Measurements from ENCODE around the gene AQP1.

The AQP1 gene

DNA sequence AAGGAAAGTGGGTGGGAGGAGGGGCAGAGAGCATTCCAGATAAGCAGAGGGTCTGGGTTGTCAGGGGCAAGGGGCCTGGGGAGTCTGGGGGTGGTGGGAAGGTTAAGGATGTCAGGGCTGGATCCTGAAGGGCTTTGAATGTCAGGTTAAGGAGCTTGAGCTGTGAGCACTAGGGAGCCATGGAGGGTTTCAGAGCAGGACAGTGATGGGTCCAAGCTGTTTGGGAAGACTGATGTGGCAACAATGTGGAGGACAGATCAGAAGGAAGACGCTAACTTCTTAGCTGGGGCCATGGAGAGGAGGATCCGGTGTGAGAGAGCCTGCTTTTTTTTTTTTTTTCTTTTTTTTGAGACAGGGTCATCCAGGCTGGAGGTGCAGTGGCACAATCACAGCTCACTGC, 13.9 kb upstream of the AQP1 start:
- DNase-seq (no peak), ATAC-seq (ENCODE audit: insufficient read depth, low read depth) (no peak)
- Histone ChIP-seq H3K9ac (ENCODE audit: low read depth, low read length) (no peak overlapping the region), H3K79me2 (ENCODE audit: insufficient read depth, low read length) (no peaks in the 10 kb centered on the region), H3K27me3 (ENCODE audit: insufficient read depth, low read length, poor library complexity) (no peaks in the 10 kb centered on the region), H3K4me1 (ENCODE audit: insufficient read depth, low read length) (no peaks in the 10 kb centered on the region), H3K36me3 (ENCODE audit: insufficient read depth, low read length) (no peaks in the 10 kb centered on the region), H2AFZ (ENCODE audit: low read depth, low read length) (no peak overlapping the region), H3K4me2 (ENCODE audit: insufficient read depth, low read length) (no peak overlapping the region), H4K20me1 (ENCODE audit: insufficient read depth, low read length) (no peaks in the 10 kb centered on the region), H3K9me3 (ENCODE audit: insufficient read depth, low read length, severe bottlenecking) (no peaks in the 10 kb centered on the region), H3K4me3 (ENCODE audit: low read depth in 1 of 2, low read length in 2 of 2) (no peak overlapping the region), H3K27ac (ENCODE audit: low read length) (no peak overlapping the region)
- TF ChIP-seq, protein P1, sequence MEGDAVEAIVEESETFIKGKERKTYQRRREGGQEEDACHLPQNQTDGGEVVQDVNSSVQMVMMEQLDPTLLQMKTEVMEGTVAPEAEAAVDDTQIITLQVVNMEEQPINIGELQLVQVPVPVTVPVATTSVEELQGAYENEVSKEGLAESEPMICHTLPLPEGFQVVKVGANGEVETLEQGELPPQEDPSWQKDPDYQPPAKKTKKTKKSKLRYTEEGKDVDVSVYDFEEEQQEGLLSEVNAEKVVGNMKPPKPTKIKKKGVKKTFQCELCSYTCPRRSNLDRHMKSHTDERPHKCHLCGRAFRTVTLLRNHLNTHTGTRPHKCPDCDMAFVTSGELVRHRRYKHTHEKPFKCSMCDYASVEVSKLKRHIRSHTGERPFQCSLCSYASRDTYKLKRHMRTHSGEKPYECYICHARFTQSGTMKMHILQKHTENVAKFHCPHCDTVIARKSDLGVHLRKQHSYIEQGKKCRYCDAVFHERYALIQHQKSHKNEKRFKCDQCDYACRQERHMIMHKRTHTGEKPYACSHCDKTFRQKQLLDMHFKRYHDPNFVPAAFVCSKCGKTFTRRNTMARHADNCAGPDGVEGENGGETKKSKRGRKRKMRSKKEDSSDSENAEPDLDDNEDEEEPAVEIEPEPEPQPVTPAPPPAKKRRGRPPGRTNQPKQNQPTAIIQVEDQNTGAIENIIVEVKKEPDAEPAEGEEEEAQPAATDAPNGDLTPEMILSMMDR (IDR thresholded peaks at IDR 0.05; ENCODE audit: borderline replicate concordance, extremely low read depth, low read length, poor library complexity, severe bottlenecking): no peak
- no peak for TF ChIP-seq EZH2 (IDR thresholded peaks at IDR 0.05; ENCODE audit: borderline replicate concordance, low read depth, low read length, severe bottlenecking)

GRCh38 chr7:30898411-30898810, 13.2 kb upstream of the AQP1 start:
- TF ChIP-seq, protein P1 (IDR thresholded peaks at IDR 0.05; ENCODE audit: borderline replicate concordance, extremely low read depth, low read length, poor library complexity, severe bottlenecking): no peak
- TF ChIP-seq EZH2 (IDR thresholded peaks at IDR 0.05; ENCODE audit: borderline replicate concordance, low read depth, low read length, severe bottlenecking): no peak
- H3K36me3 ChIP-seq (ENCODE audit: insufficient read depth, low read length): no peaks in the 10 kb centered on the region
- no peak for DNase-seq

DNA sequence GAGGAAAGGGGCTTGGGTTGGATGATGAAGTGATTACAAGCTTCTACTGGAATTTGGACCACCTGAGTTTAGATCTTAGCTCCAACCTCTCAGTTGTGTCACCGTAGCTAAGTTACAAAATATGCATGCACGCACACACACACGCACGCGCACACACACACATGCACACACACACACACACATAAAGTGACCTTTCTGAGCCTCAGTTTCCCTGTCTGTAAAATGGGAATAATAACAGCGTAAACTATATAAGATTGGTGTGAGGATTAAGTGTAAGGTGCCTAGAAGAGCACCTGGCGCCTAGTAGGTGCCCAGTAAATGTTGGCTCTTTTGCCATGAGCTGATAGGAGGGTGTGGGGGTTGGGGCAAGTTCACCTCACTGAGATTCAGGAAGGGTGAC, 12.6 kb upstream of the AQP1 start:
- Histone ChIP-seq H3K4me3 (ENCODE audit: low read depth in 1 of 2, low read length in 2 of 2) (no peak overlapping the region), H4K20me1 (ENCODE audit: insufficient read depth, low read length) (no peaks in the 10 kb centered on the region), H3K9ac (ENCODE audit: low read depth, low read length) (no peak overlapping the region), H2AFZ (ENCODE audit: low read depth, low read length) (no peak overlapping the region), H3K36me3 (ENCODE audit: insufficient read depth, low read length) (no peaks in the 10 kb centered on the region), H3K9me3 (ENCODE audit: insufficient read depth, low read length, severe bottlenecking) (no peaks in the 10 kb centered on the region), H3K4me2 (ENCODE audit: insufficient read depth, low read length) (no peak overlapping the region), H3K79me2 (ENCODE audit: insufficient read depth, low read length) (no peaks in the 10 kb centered on the region), H3K27ac (ENCODE audit: low read length) (no peak overlapping the region), H3K4me1 (ENCODE audit: insufficient read depth, low read length) (no peaks in the 10 kb centered on the region), H3K27me3 (ENCODE audit: insufficient read depth, low read length, poor library complexity) (no peaks in the 10 kb centered on the region)
- TF ChIP-seq, protein P1 (IDR thresholded peaks at IDR 0.05; ENCODE audit: borderline replicate concordance, extremely low read depth, low read length, poor library complexity, severe bottlenecking): no peak
- TF ChIP-seq EZH2 (IDR thresholded peaks at IDR 0.05; ENCODE audit: borderline replicate concordance, low read depth, low read length, severe bottlenecking): no peak
- ATAC-seq (ENCODE audit: insufficient read depth, low read depth): no peak
- DNase-seq: no peak

More at GRCh38 chr7:30898411-30898810, 13.2 kb upstream of the AQP1 start:
- H3K9ac ChIP-seq (ENCODE audit: low read depth, low read length): no peak overlapping the region
- no peak overlapping the region for H3K4me2 ChIP-seq (ENCODE audit: insufficient read depth, low read length)
- no peak overlapping the region for H3K27ac ChIP-seq (ENCODE audit: low read length)
- H3K9me3 ChIP-seq (ENCODE audit: insufficient read depth, low read length, severe bottlenecking): no peaks in the 10 kb centered on the region
- ATAC-seq (ENCODE audit: insufficient read depth, low read depth): no peak
- H2AFZ ChIP-seq (ENCODE audit: low read depth, low read length): no peak overlapping the region
- no peaks in the 10 kb centered on the region for H3K27me3 ChIP-seq (ENCODE audit: insufficient read depth, low read length, poor library complexity)
- no peaks in the 10 kb centered on the region for H4K20me1 ChIP-seq (ENCODE audit: insufficient read depth, low read length)
- no peak overlapping the region for H3K4me3 ChIP-seq (ENCODE audit: low read depth in 1 of 2, low read length in 2 of 2)
- no peaks in the 10 kb centered on the region for H3K4me1 ChIP-seq (ENCODE audit: insufficient read depth, low read length)
- no peaks in the 10 kb centered on the region for H3K79me2 ChIP-seq (ENCODE audit: insufficient read depth, low read length)

DNA sequence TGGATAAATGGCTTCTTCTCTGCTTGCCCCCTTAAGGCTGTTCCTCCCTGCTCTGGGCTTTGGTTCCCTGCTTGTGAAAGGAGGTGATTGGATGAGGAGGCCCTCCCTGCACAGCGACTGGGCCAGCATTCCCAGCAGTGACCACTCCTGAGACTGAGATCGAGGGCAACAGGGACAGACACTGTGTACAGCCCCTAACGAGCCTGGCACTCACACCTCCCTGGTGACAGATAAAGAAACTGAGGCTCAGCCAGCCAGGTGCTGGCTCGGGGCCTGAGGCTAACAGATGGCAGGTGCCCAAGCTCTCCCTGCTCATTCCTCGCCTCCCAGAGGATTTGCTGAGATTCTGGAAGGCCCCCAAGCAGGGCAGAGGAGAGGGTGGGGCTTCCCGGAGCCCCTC, 12.0 kb upstream of the AQP1 start:
- H3K4me2 ChIP-seq (ENCODE audit: insufficient read depth, low read length): no peak overlapping the region
- H3K79me2 ChIP-seq (ENCODE audit: insufficient read depth, low read length): no peaks in the 10 kb centered on the region
- H2AFZ ChIP-seq (ENCODE audit: low read depth, low read length): no peak overlapping the region
- DNase-seq (no peak), ATAC-seq (ENCODE audit: insufficient read depth, low read depth) (no peak)
- H3K36me3 ChIP-seq (ENCODE audit: insufficient read depth, low read length): no peaks in the 10 kb centered on the region
- no peaks in the 10 kb centered on the region for H3K27me3 ChIP-seq (ENCODE audit: insufficient read depth, low read length, poor library complexity)
- no peaks in the 10 kb centered on the region for H4K20me1 ChIP-seq (ENCODE audit: insufficient read depth, low read length)
- no peaks in the 10 kb centered on the region for H3K4me1 ChIP-seq (ENCODE audit: insufficient read depth, low read length)
- no peak for TF ChIP-seq EZH2 (IDR thresholded peaks at IDR 0.05; ENCODE audit: borderline replicate concordance, low read depth, low read length, severe bottlenecking)
- TF ChIP-seq, protein P1 (IDR thresholded peaks at IDR 0.05; ENCODE audit: borderline replicate concordance, extremely low read depth, low read length, poor library complexity, severe bottlenecking): no peak
- no peak overlapping the region for H3K4me3 ChIP-seq (ENCODE audit: low read depth in 1 of 2, low read length in 2 of 2)
- H3K9me3 ChIP-seq (ENCODE audit: insufficient read depth, low read length, severe bottlenecking): no peaks in the 10 kb centered on the region
- no peak overlapping the region for H3K27ac ChIP-seq (ENCODE audit: low read length)
- no peak overlapping the region for H3K9ac ChIP-seq (ENCODE audit: low read depth, low read length)

Data from DND-41 (cell line).